Endothelial cell (in vitro differentiated cells): ENCODE data around the gene P2RX4. TPM values are rescaled to one million over a fixed set of nuclear protein-coding genes. Genes with fewer than 3 reads are reported as not detected.

ENCODE experiments used
- DNase-seq: peaks from one replicate; pipeline ENCODE4 v3.0.0; 2021; ENCODE audit warnings: low spot score
- H3K27ac Mint-ChIP-seq: one replicate; pipeline ENCODE4 v1.8.0; 2021; ENCODE audit warnings: mixed read lengths, inconsistent platforms; ENCODE audit not compliant: unreplicated experiment
- H3K27me3 Mint-ChIP-seq: one replicate; pipeline ENCODE4 v1.8.0; 2021; ENCODE audit warnings: mild to moderate bottlenecking, moderate library complexity, mixed read lengths, inconsistent platforms; ENCODE audit not compliant: unreplicated experiment
- H3K36me3 Mint-ChIP-seq: one replicate; pipeline ENCODE4 v1.8.0; 2021; ENCODE audit warnings: mild to moderate bottlenecking, low read depth, mixed read lengths, inconsistent platforms; ENCODE audit not compliant: unreplicated experiment
- H3K4me1 Mint-ChIP-seq: one replicate; pipeline ENCODE4 v1.8.0; 2021; ENCODE audit warnings: mild to moderate bottlenecking, mixed read lengths, inconsistent platforms; ENCODE audit not compliant: unreplicated experiment
- H3K4me3 Mint-ChIP-seq: one replicate; pipeline ENCODE4 v1.8.0; 2021; ENCODE audit warnings: mild to moderate bottlenecking, mixed read lengths, inconsistent platforms; ENCODE audit not compliant: unreplicated experiment
- H3K9me3 Mint-ChIP-seq: one replicate; pipeline ENCODE4 v1.8.0; 2021; ENCODE audit warnings: mixed read lengths, inconsistent platforms; ENCODE audit not compliant: unreplicated experiment
- total RNA-seq: library from RNA; stranded (reverse); fragmentation: NEBNext Ultra II Directional; extraction: Animal tissue kit (Norgen Biotek cat#: 25700); gene quantifications from one replicate; pipeline ENCODE4 v1.2.1, GENCODE V29; 2021; ENCODE audit not compliant: unreplicated experiment
- TF ChIP-seq, protein P1 (sequence below): fragments of 200-600 bp; sonication (generic); IDR thresholded peaks from one replicate; pipeline ENCODE4 v1.5.0; 2021; ENCODE audit warnings: antibody characterized with exemption; ENCODE audit not compliant: unreplicated experiment

Gene P2RX4
- total RNA-seq, 1 donor from 2014 or later = 20.0 TPM

- peaks cover 2% of the 10 kb centered on the region for H3K27me3 Mint-ChIP-seq
- TF ChIP-seq, protein P1, sequence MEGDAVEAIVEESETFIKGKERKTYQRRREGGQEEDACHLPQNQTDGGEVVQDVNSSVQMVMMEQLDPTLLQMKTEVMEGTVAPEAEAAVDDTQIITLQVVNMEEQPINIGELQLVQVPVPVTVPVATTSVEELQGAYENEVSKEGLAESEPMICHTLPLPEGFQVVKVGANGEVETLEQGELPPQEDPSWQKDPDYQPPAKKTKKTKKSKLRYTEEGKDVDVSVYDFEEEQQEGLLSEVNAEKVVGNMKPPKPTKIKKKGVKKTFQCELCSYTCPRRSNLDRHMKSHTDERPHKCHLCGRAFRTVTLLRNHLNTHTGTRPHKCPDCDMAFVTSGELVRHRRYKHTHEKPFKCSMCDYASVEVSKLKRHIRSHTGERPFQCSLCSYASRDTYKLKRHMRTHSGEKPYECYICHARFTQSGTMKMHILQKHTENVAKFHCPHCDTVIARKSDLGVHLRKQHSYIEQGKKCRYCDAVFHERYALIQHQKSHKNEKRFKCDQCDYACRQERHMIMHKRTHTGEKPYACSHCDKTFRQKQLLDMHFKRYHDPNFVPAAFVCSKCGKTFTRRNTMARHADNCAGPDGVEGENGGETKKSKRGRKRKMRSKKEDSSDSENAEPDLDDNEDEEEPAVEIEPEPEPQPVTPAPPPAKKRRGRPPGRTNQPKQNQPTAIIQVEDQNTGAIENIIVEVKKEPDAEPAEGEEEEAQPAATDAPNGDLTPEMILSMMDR = no peak
- peaks cover 9% of the 10 kb centered on the region for H3K4me1 Mint-ChIP-seq
- H3K27ac Mint-ChIP-seq = no peak overlapping the region
- no peaks in the 10 kb centered on the region for H3K9me3 Mint-ChIP-seq
- no peak overlapping the region for H3K4me3 Mint-ChIP-seq
- no peak for DNase-seq
- H3K36me3 Mint-ChIP-seq = peaks cover 18% of the 10 kb centered on the region
These were observed 57.9 kb downstream of the P2RX4 start for GRCh38 chr12:121267822-121268221.

DNA sequence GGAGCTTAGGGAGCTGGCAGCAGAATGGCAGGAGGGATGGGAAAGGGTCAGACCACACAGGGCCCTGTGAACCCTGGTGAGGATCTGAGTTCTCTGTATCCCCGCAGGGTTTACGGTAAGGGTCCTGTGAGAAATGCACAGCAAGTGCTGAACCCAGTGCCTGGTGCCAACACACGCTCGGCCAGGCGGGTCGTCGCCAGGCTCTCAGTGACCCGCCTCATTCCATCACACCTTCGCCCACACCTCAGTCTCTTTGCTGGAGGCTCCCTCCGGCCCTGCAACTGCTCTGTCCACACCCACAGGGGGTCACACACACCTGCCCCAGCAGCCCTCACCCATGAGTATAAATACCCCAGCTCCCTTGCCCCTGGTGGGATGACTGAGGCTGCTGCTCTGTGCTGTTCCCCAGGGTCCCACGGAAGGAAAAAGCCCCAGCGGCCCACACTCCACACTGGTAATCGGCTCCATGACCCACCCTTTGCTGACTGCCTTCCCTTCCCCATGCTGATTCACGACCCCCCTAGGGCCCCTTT lies 63.5 kb downstream of the P2RX4 start:
- no peak overlapping the region for H3K4me3 Mint-ChIP-seq
- no peak overlapping the region for H3K27ac Mint-ChIP-seq
- peaks cover 28% of the 10 kb centered on the region for H3K36me3 Mint-ChIP-seq
- H3K27me3 Mint-ChIP-seq = peaks cover 2% of the 10 kb centered on the region
- no peaks in the 10 kb centered on the region for H3K9me3 Mint-ChIP-seq
- TF ChIP-seq, protein P1 = no peak
- peaks cover 4% of the 10 kb centered on the region for H3K4me1 Mint-ChIP-seq
- DNase-seq = no peak

DNA sequence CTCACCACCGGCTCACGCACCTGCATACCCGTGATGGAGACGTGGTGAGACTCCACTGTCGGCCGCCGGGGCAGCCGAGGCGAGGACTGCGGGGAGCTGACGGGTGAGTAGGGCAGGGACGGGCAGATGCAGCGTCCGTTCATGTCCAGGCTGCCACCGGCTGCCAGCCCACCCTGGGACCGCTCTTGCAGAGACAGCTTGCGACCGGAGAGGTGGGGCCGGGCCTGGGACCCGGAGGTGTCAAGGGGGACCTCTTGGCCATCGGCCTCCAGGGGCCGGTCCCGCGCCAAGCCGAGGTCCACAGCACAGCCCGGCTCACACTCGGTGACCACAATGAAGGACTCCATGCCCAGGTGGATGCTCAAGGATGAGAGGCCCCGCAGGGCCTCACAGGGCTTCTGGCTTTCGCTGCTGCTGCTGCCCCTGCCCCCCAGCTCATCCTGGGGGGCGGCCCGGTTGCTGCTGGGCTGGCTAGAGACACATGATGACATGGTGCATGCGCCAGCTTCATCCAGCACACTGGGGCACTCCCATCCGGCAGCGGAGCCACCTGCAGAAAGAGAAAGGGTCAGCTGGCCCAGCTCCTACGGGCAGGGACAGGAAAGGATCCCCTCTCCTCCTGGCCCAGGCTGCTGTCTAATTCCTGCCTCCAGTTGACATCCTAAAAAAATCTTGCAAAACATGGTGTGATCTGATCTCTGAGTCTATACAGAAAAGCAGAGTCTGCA lies 64.3 kb downstream of the P2RX4 start:
- peaks cover 12% of the 10 kb centered on the region for H3K4me1 Mint-ChIP-seq
- TF ChIP-seq, protein P1 = no peak
- no peak overlapping the region for H3K4me3 Mint-ChIP-seq
- no peak for DNase-seq
- H3K36me3 Mint-ChIP-seq = peaks cover 34% of the 10 kb centered on the region
- no peaks in the 10 kb centered on the region for H3K9me3 Mint-ChIP-seq
- peaks cover 2% of the 10 kb centered on the region for H3K27me3 Mint-ChIP-seq
- H3K27ac Mint-ChIP-seq = no peak overlapping the region

- H3K27ac Mint-ChIP-seq = peak overlapping the region; percentile 82
- TF ChIP-seq, protein P1 = no peak
- peaks cover 26% of the 10 kb centered on the region for H3K36me3 Mint-ChIP-seq
- no peaks in the 10 kb centered on the region for H3K9me3 Mint-ChIP-seq
- H3K4me3 Mint-ChIP-seq = no peak overlapping the region
- no peak for DNase-seq
- peaks cover 30% of the 10 kb centered on the region for H3K4me1 Mint-ChIP-seq
- peaks cover 2% of the 10 kb centered on the region for H3K27me3 Mint-ChIP-seq
These were observed 67.4 kb downstream of the P2RX4 start for GRCh38 chr12:121277374-121277759.
